H9 (cell line): ENCODE results near the gene MEN1. TPM values are rescaled to one million over a fixed set of nuclear protein-coding genes. Genes with fewer than 3 reads are reported as not detected.

Source experiments
- DNase-seq: peaks from one replicate; pipeline ENCODE4 v3.0.0-alpha.2; 2017
- H2AFZ ChIP-seq: one replicate; pipeline ENCODE4 v1.6.1; 2013; ENCODE audit warnings: mild to moderate bottlenecking, low read length, control low read depth, moderate library complexity
- H2AK5ac ChIP-seq: 2 replicates; pipeline ENCODE4 v1.6.1; 2013; ENCODE audit warnings: low read length, control low read depth, mixed read lengths; ENCODE audit not compliant: insufficient read length
- H2BK120ac ChIP-seq: one replicate; pipeline ENCODE4 v1.6.1; 2013; ENCODE audit warnings: low read depth, mild to moderate bottlenecking, low read length, control low read depth, inconsistent platforms; ENCODE audit not compliant: poor library complexity, severe bottlenecking
- H2BK12ac ChIP-seq: 2 replicates; pipeline ENCODE4 v1.6.1; 2013; ENCODE audit warnings: low read length, control low read depth, mixed read lengths, low read depth; ENCODE audit not compliant: insufficient read length
- H2BK15ac ChIP-seq: 2 replicates; pipeline ENCODE4 v1.6.1; 2013; ENCODE audit warnings: low read depth, low read length, control low read depth
- H2BK20ac ChIP-seq: one replicate; pipeline ENCODE4 v1.6.1; 2013; ENCODE audit warnings: low read depth, mild to moderate bottlenecking, low read length, control low read depth, inconsistent platforms; ENCODE audit not compliant: poor library complexity, severe bottlenecking
- H2BK5ac ChIP-seq: 2 replicates; pipeline ENCODE4 v1.6.1; 2013; ENCODE audit warnings: low read length, control low read depth, mixed read lengths; ENCODE audit not compliant: insufficient read length
- H3K14ac ChIP-seq: 2 replicates; pipeline ENCODE4 v1.6.1; 2013; ENCODE audit warnings: low read length, control low read depth; ENCODE audit not compliant: insufficient read depth
- H3K18ac ChIP-seq: 2 replicates; pipeline ENCODE4 v1.6.1; 2013; ENCODE audit warnings: low read depth, mild to moderate bottlenecking, mixed read lengths, low read length, control low read depth; ENCODE audit not compliant: insufficient read length
- H3K23ac ChIP-seq: 2 replicates; pipeline ENCODE4 v1.6.1; 2013; ENCODE audit warnings: low read length, control low read depth, mixed read lengths, low read depth; ENCODE audit not compliant: insufficient read length
- H3K23me2 ChIP-seq: 2 replicates; pipeline ENCODE4 v1.6.1; 2013; ENCODE audit warnings: low read depth, mild to moderate bottlenecking, mixed read lengths, low read length, control low read depth; ENCODE audit not compliant: insufficient read length, poor library complexity, severe bottlenecking
- H3K27ac ChIP-seq: 2 replicates; pipeline ENCODE4 v1.5.1; 2013; ENCODE audit warnings: low read length, control low read depth, mixed read lengths, low read depth; ENCODE audit not compliant: insufficient read length
- H3K27me3 ChIP-seq: 2 replicates; pipeline ENCODE4 v1.6.1; 2013; ENCODE audit warnings: low read length, control low read depth, inconsistent platforms; ENCODE audit not compliant: insufficient read depth
- H3K4ac ChIP-seq: 2 replicates; pipeline ENCODE4 v1.6.1; 2013; ENCODE audit warnings: low read depth, mild to moderate bottlenecking, control low read depth, inconsistent platforms, low read length, moderate library complexity
- H3K4me1 ChIP-seq: 2 replicates; pipeline ENCODE4 v1.6.1; 2013; ENCODE audit warnings: low read length, control low read depth, inconsistent platforms; ENCODE audit not compliant: insufficient read depth
- H3K4me2 ChIP-seq: 2 replicates; pipeline ENCODE4 v1.6.1; 2013; ENCODE audit warnings: low read length, control low read depth, mixed read lengths; ENCODE audit not compliant: insufficient read length, insufficient read depth
- H3K56ac ChIP-seq: 2 replicates; pipeline ENCODE4 v1.6.1; 2013; ENCODE audit warnings: low read depth, mild to moderate bottlenecking, mixed read lengths, low read length, control low read depth; ENCODE audit not compliant: insufficient read length
- H3K79me1 ChIP-seq: 2 replicates; pipeline ENCODE4 v1.6.1; 2013; ENCODE audit warnings: low read depth, mild to moderate bottlenecking, moderate library complexity, low read length, control low read depth, inconsistent platforms; ENCODE audit not compliant: insufficient read depth, poor library complexity, severe bottlenecking
- H3K79me2 ChIP-seq: 2 replicates; pipeline ENCODE4 v1.6.1; 2013; ENCODE audit warnings: low read length, control low read depth, inconsistent platforms; ENCODE audit not compliant: insufficient read depth
- H3K9ac ChIP-seq: 2 replicates; pipeline ENCODE4 v1.6.1; 2013; ENCODE audit warnings: low read length, control low read depth, mixed read lengths; ENCODE audit not compliant: insufficient read length; ENCODE audit errors: extremely low read depth
- H3K9me3 ChIP-seq: one replicate; pipeline ENCODE4 v1.6.1; 2013; ENCODE audit warnings: low read depth, low read length, inconsistent platforms; ENCODE audit not compliant: control insufficient read depth
- H3T11ph ChIP-seq: one replicate; pipeline ENCODE4 v1.6.1; 2013; ENCODE audit warnings: mild to moderate bottlenecking, low read length, control low read depth, inconsistent platforms
- H4K20me1 ChIP-seq: one replicate; pipeline ENCODE4 v1.6.1; 2013; ENCODE audit not compliant: control insufficient read depth, insufficient read length, insufficient read depth
- H4K5ac ChIP-seq: 2 replicates; pipeline ENCODE4 v1.6.1; 2013; ENCODE audit warnings: low read depth, mild to moderate bottlenecking, mixed read lengths, low read length, control low read depth; ENCODE audit not compliant: insufficient read length
- H4K8ac ChIP-seq: replicated peaks from 2 replicates; pipeline ENCODE4 v1.6.1; 2013; ENCODE audit warnings: low read length, control low read depth, mixed read lengths, low read depth; ENCODE audit not compliant: insufficient read length
- H4K91ac ChIP-seq: 2 replicates; pipeline ENCODE4 v1.6.1; 2013; ENCODE audit warnings: low read depth, mild to moderate bottlenecking, moderate library complexity, mixed read lengths, low read length, control low read depth; ENCODE audit not compliant: insufficient read length
- H3K27ac Mint-ChIP-seq, 3 experiments: 2 replicates in 2 of 3; 3 replicates in 1 of 3; pipeline ENCODE4 v1.8.0; 2020 to 2021; ENCODE audit warnings: mixed read lengths in 3 of 3, mild to moderate bottlenecking in 1 of 3, moderate library complexity in 1 of 3
- H3K27me3 Mint-ChIP-seq: 2 replicates; pipeline ENCODE4 v1.8.0; 2021; ENCODE audit warnings: low read depth, mild to moderate bottlenecking, moderate library complexity, mixed read lengths
- H3K36me3 Mint-ChIP-seq, 3 experiments: 2 replicates in 2 of 3; 3 replicates in 1 of 3; pipeline ENCODE4 v1.8.0; 2020 to 2021; ENCODE audit warnings: low read depth in 3 of 3, mixed read lengths in 3 of 3; ENCODE audit not compliant: insufficient read depth in 1 of 3
- H3K4me1 Mint-ChIP-seq, 2 experiments: 2 replicates each; pipeline ENCODE4 v1.8.0; 2020; ENCODE audit warnings: mixed read lengths in 2 of 2
- H3K4me3 Mint-ChIP-seq, 2 experiments: 2 replicates in 1 of 2; 3 replicates in 1 of 2; pipeline ENCODE4 v1.8.0; 2020 to 2021; ENCODE audit warnings: mild to moderate bottlenecking in 2 of 2, mixed read lengths in 2 of 2, moderate library complexity in 1 of 2
- H3K9me3 Mint-ChIP-seq, 2 experiments: 2 replicates in 1 of 2; 3 replicates in 1 of 2; pipeline ENCODE4 v1.8.0; 2020; ENCODE audit warnings: mild to moderate bottlenecking in 2 of 2, mixed read lengths in 2 of 2, moderate library complexity in 1 of 2
- WGBS: extraction: QIAGEN DNeasy Blood & Tissue Kit; methylation state at CpG from one replicate; pipeline ENCODE4 v1.1.7; 2013; ENCODE audit warnings: missing lambda C conversion rate, low lambda C conversion rate, mixed read lengths; ENCODE audit not compliant: insufficient read length; ENCODE audit errors: extremely low coverage; 5-methylcytosine and 5-hydroxymethylcytosine counted together
- total RNA-seq: library from RNA; stranded (reverse); gene quantifications from 2 replicates; pipeline ENCODE4 v1.2.1, GENCODE V29; 2021
- TF ChIP-seq, protein P1 (sequence below): fragments of 200-600 bp; sonication (generic); conservative IDR thresholded peaks from 3 replicates; pipeline ENCODE4 v1.8.0; 2021; ENCODE audit warnings: antibody characterized with exemption, mild to moderate bottlenecking

MEN1 gene
- total RNA-seq, 1 experiment from 2014 or later = 49.9 TPM

DNA sequence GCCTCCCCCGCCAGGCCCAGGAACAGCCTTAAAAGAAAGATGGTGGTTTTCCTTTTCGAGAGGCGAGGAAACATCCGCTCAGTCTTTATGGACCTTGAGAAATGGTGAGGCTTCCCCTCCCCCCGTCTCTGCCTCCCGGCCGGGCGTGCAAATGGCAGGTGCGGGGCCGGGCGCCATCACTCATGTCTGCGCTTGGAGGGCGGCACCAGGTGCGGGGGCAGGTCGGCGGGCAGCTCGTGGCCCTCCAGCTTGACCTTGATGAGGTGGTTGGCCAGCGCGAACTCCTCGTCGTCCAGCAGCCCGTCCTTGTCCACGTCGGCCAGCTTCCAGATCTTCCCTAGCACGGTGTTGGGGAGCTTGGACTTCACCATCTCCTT lies 43.8 kb upstream of the MEN1 start:
- no peak overlapping the region for H4K5ac ChIP-seq
- no peak for DNase-seq
- no peak overlapping the region for H4K91ac ChIP-seq
- no peak overlapping the region for H4K8ac ChIP-seq
- no peak overlapping the region for H2BK12ac ChIP-seq
- H2BK15ac ChIP-seq = no peak overlapping the region
- Mint-ChIP-seq H3K27ac (no peak overlapping the region), H3K4me3 (no peak overlapping the region; a peak in 1 of 5 replicates), H3K4me1 (peaks cover 15 to 16% of the 10 kb centered on the region in 2 experiments), H3K36me3 (peaks cover 2 to 14% (median 11%) of the 10 kb centered on the region in 3 experiments; a peak in 6 of 7 replicates), H3K27me3 (no peaks in the 10 kb centered on the region), H3K9me3 (no peaks in the 10 kb centered on the region)
- no peaks in the 10 kb centered on the region for H3K79me1 ChIP-seq
- no peak overlapping the region for H3K14ac ChIP-seq
- no peak overlapping the region for H2BK120ac ChIP-seq
- H2BK20ac ChIP-seq = no peak overlapping the region
- no peak overlapping the region for H2BK5ac ChIP-seq
- H2AK5ac ChIP-seq = no peak overlapping the region
- no peaks in the 10 kb centered on the region for H3K23me2 ChIP-seq
- no peak overlapping the region for H3T11ph ChIP-seq
- H3K9ac ChIP-seq = no peak overlapping the region
- no peak overlapping the region for H3K23ac ChIP-seq
- TF ChIP-seq, protein P1, sequence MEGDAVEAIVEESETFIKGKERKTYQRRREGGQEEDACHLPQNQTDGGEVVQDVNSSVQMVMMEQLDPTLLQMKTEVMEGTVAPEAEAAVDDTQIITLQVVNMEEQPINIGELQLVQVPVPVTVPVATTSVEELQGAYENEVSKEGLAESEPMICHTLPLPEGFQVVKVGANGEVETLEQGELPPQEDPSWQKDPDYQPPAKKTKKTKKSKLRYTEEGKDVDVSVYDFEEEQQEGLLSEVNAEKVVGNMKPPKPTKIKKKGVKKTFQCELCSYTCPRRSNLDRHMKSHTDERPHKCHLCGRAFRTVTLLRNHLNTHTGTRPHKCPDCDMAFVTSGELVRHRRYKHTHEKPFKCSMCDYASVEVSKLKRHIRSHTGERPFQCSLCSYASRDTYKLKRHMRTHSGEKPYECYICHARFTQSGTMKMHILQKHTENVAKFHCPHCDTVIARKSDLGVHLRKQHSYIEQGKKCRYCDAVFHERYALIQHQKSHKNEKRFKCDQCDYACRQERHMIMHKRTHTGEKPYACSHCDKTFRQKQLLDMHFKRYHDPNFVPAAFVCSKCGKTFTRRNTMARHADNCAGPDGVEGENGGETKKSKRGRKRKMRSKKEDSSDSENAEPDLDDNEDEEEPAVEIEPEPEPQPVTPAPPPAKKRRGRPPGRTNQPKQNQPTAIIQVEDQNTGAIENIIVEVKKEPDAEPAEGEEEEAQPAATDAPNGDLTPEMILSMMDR = no peak
- no peaks in the 10 kb centered on the region for H3K79me2 ChIP-seq
- H3K4me2 ChIP-seq = no peak overlapping the region
- no peak overlapping the region for H3K56ac ChIP-seq
- no peaks in the 10 kb centered on the region for H3K27me3 ChIP-seq
- H2AFZ ChIP-seq = no peak overlapping the region
- WGBS = no CpG with 5 or more reads among the region's 25 CpGs
- H3K9me3 ChIP-seq = no peaks in the 10 kb centered on the region
- H3K4ac ChIP-seq = no peak overlapping the region
- no peaks in the 10 kb centered on the region for H4K20me1 ChIP-seq
- H3K4me1 ChIP-seq = no peaks in the 10 kb centered on the region; the same call in 1 of the 2 replicates
- H3K27ac ChIP-seq = no peak overlapping the region
- no peak overlapping the region for H3K18ac ChIP-seq
